Measurements from ENCODE around the gene CTNND1.

GRCh38 chr11:57792870-57793269, 31.3 kb downstream of the CTNND1 start:
- TF ChIP-seq CTCF (IDR thresholded peaks at IDR 0.05) (no peak), POLR2A (IDR thresholded peaks at IDR 0.05) (no peak)

All from gastroesophageal sphincter (tissue), 3 donors.